GM12878 (cell line): ENCODE measurements around the gene CHAC1. TPM values are rescaled to one million over a fixed set of nuclear protein-coding genes. Genes with fewer than 3 reads are reported as not detected.
A peak's percentile ranks its signal among the peaks of the same experiment; 100 is the strongest.

Source experiments
- ATF2 ChIP-seq: IDR thresholded peaks from 2 replicates; pipeline ENCODE4 v1.6.1; 2012; ENCODE audit warnings: low read length, inconsistent platforms
- BCL11A ChIP-seq: IDR thresholded peaks from 2 replicates; pipeline ENCODE4 v1.6.1; 2011; ENCODE audit warnings: low read depth, low read length
- BCLAF1 ChIP-seq: fragments of 450-650 bp; IDR thresholded peaks from 2 replicates; pipeline ENCODE4 v1.6.1; 2017; ENCODE audit warnings: antibody characterized with exemption, mild to moderate bottlenecking, moderate library complexity
- CHD2 ChIP-seq: IDR thresholded peaks from 2 replicates; pipeline ENCODE4 v1.6.1; 2011; ENCODE audit warnings: low read depth, low read length, improper control_type of control experiment, borderline replicate concordance
- CTCF ChIP-seq, 3 experiments: IDR thresholded peaks in 2 of 3; conservative IDR thresholded peaks in 1 of 3; 2 replicates each; pipeline ENCODE4 v1.5.1; 2011; ENCODE audit warnings: low read depth in 3 of 3, low read length in 3 of 3, mild to moderate bottlenecking in 3 of 3, control low read depth in 2 of 3, moderate library complexity in 2 of 3, inconsistent platforms in 1 of 3, mixed read lengths in 1 of 3; ENCODE audit not compliant: control insufficient read depth in 2 of 3, insufficient read depth in 1 of 3; ENCODE audit errors: extremely low read depth in 1 of 3
- DPF2 ChIP-seq: fragments of 450-650 bp; IDR thresholded peaks from 2 replicates; pipeline ENCODE4 v1.6.1; 2017; ENCODE audit warnings: mild to moderate bottlenecking
- HSF1 ChIP-seq: fragments of 150-350 bp; IDR thresholded peaks from 2 replicates; pipeline ENCODE4 v1.6.1; 2014; ENCODE audit warnings: mild to moderate bottlenecking, low read depth, low read length
- JUND ChIP-seq: IDR thresholded peaks from 2 replicates; pipeline ENCODE4 v1.6.1; 2012; ENCODE audit warnings: low read depth, mild to moderate bottlenecking, low read length, improper control_type of control experiment, moderate library complexity
- NRF1 ChIP-seq: conservative IDR thresholded peaks from 2 replicates; pipeline ENCODE4 v1.6.1; 2011; ENCODE audit warnings: mild to moderate bottlenecking, low read depth, low read length, improper control_type of control experiment
- PAX5 ChIP-seq: IDR thresholded peaks from 2 replicates; pipeline ENCODE4 v1.6.1; 2011; ENCODE audit warnings: low read depth, low read length, borderline replicate concordance
- PAX8 ChIP-seq: fragments of 450-650 bp; IDR thresholded peaks from 2 replicates; pipeline ENCODE4 v1.6.1; 2017; ENCODE audit warnings: mild to moderate bottlenecking, moderate library complexity
- PBX3 ChIP-seq: IDR thresholded peaks from 2 replicates; pipeline ENCODE4 v1.6.1; 2011; ENCODE audit warnings: mild to moderate bottlenecking, low read depth, low read length, moderate library complexity; ENCODE audit not compliant: insufficient replicate concordance
- POU2F2 ChIP-seq: IDR thresholded peaks from 3 replicates; pipeline ENCODE4 v1.6.1; 2011; ENCODE audit warnings: low read depth, mild to moderate bottlenecking, low read length, borderline replicate concordance
- RAD21 ChIP-seq: IDR thresholded peaks from 2 replicates; pipeline ENCODE4 v1.6.1; 2011; ENCODE audit warnings: mild to moderate bottlenecking, low read depth, low read length, moderate library complexity; ENCODE audit not compliant: insufficient read depth
- RB1 ChIP-seq: fragments of 450-650 bp; formaldehyde crosslinking; IDR thresholded peaks from 2 replicates; pipeline ENCODE4 v1.6.1; 2017; ENCODE audit warnings: mild to moderate bottlenecking, borderline replicate concordance
- RFX5 ChIP-seq: IDR thresholded peaks from 2 replicates; pipeline ENCODE4 v1.6.1; 2011; ENCODE audit warnings: low read depth, low read length, improper control_type of control experiment
- SMARCA5 ChIP-seq: fragments of 450-650 bp; IDR thresholded peaks from 2 replicates; pipeline ENCODE4 v1.6.1; 2017; ENCODE audit warnings: mild to moderate bottlenecking
- STAT1 ChIP-seq: fragments of 450-650 bp; conservative IDR thresholded peaks from 2 replicates; pipeline ENCODE4 v1.6.1; 2014; ENCODE audit warnings: antibody characterized with exemption, mild to moderate bottlenecking
- SUZ12 ChIP-seq: fragments of 200-600 bp; sonication (generic); IDR thresholded peaks from one replicate; pipeline ENCODE4 v1.6.1; 2018; ENCODE audit warnings: antibody characterized with exemption, mild to moderate bottlenecking; ENCODE audit not compliant: unreplicated experiment
- TAF1 ChIP-seq: IDR thresholded peaks from 2 replicates; pipeline ENCODE4 v1.6.1; 2011; ENCODE audit warnings: mild to moderate bottlenecking, low read depth, low read length, borderline replicate concordance
- TBL1XR1 ChIP-seq: IDR thresholded peaks from 2 replicates; pipeline ENCODE4 v1.6.1; 2012; ENCODE audit warnings: low read depth, low read length, improper control_type of control experiment
- polyA plus RNA-seq, 11 experiments: library from polyadenylated mRNA; depleted of rRNA in 4 of 11; unstranded in 6 of 11; stranded (reverse) in 5 of 11; fragments of >200 nt; fragmentation: Nextera tagmentation in 4 of 11; fragmentation: Illumina TruSeq in 1 of 11; extraction: Ambion mirVana in 4 of 11; extraction: Trizol in 1 of 11; gene quantifications; 1 replicate in 1 of 11; 2 replicates in 10 of 11; pipeline versions ENCODE4 v1.2.1 to v1.2.3, GENCODE V29; 2011 to 2016; ENCODE audit warnings: inconsistent platforms in 2 of 11, missing spikeins in 2 of 11, low read depth in 1 of 11
- total RNA-seq, 4 experiments: library from RNA; depleted of rRNA in 3 of 4; stranded (reverse); fragments of >200 nt in 3 of 4; fragmentation: Illumina TruSeq in 1 of 4; extraction: Trizol in 1 of 4; gene quantifications; 2 replicates each; pipeline versions ENCODE4 v1.2.1 to v1.2.3, GENCODE V29; 2013 to 2021

Gene CHAC1
- total and polyA plus RNA-seq, 10 of the 15 experiments (the other 5 are each of a cell fraction or from before 2014, with no cell fraction given), result 0.37 to 5.9 (median 3.3) TPM

GRCh38 chr15:40941528-40942336 lies 11.5 kb upstream of the CHAC1 start (continued):
- TF ChIP-seq ATF2, result no peak
- TF ChIP-seq PAX5, result no peak
- no peak for TF ChIP-seq TBL1XR1
- no peak for TF ChIP-seq SUZ12
- peak; percentile 97; the same call in 1 of the 2 replicates for TF ChIP-seq SMARCA5
- no peak for TF ChIP-seq BCL11A
- 0 out of 2 replicates have a peak, but pooled peaks have one; percentile 16 for TF ChIP-seq RFX5
- TF ChIP-seq PBX3, result no peak
- TF ChIP-seq CTCF (IDR thresholded peaks at IDR 0.05 in 2 of 3, conservative IDR thresholded peaks at IDR 0.05 in 1 of 3; ENCODE audit: control insufficient read depth in 2 of 3, extremely low read depth in 1 of 3, insufficient read depth in 1 of 3, low read depth in 3 of 3, low read length in 3 of 3), result peak; percentile 29 to 69 (median 43); a peak in 4 of 6 replicates
- TF ChIP-seq DPF2, result peak; percentile 85
- 0 out of 2 replicates have a peak, but pooled peaks have one; percentile 14 for TF ChIP-seq TAF1
- no peak for TF ChIP-seq CHD2
- no peak for TF ChIP-seq JUND
- TF ChIP-seq BCLAF1, result no peak
- TF ChIP-seq NRF1, result no peak
- TF ChIP-seq POU2F2, result peak; percentile 37; the same call in 1 of the 3 replicates
- TF ChIP-seq RB1, result peak; percentile 97; the same call in 1 of the 2 replicates
- TF ChIP-seq HSF1, result no peak
- TF ChIP-seq PAX8, result no peak
- TF ChIP-seq RAD21, result peak; percentile 58
- TF ChIP-seq STAT1, result 0 out of 2 replicates have a peak, but pooled peaks have one; percentile 10
